IPS DF 4.7 (cell line): Measurements from ENCODE around the gene NGF.

Experiments used
- DNase-seq: peaks from one replicate; pipeline ENCODE4 v3.0.0-alpha.2; 2013; ENCODE audit warnings: low spot score; ENCODE audit errors: extremely low read depth

Gene NGF

DNA sequence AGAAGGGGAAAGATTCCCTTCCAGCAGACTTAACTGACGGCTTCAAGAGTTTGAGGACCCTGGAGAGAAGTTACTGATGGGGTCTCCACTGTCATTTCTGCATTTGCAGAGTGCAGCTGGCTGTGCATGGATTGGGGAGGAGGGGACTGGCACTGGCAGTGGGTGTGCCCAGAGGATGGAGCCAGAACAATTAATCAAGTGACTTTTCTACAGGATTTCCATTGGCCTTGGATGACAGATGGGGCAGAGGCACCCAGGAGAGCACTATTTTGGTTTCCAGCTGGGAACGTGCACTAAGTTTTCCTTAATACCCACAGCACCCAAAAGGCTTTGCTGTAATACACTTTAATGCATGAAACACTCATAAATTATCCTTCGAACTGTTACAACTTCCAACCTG lies 1.3 kb downstream of the NGF start:
- DNase-seq: no peak

DNA sequence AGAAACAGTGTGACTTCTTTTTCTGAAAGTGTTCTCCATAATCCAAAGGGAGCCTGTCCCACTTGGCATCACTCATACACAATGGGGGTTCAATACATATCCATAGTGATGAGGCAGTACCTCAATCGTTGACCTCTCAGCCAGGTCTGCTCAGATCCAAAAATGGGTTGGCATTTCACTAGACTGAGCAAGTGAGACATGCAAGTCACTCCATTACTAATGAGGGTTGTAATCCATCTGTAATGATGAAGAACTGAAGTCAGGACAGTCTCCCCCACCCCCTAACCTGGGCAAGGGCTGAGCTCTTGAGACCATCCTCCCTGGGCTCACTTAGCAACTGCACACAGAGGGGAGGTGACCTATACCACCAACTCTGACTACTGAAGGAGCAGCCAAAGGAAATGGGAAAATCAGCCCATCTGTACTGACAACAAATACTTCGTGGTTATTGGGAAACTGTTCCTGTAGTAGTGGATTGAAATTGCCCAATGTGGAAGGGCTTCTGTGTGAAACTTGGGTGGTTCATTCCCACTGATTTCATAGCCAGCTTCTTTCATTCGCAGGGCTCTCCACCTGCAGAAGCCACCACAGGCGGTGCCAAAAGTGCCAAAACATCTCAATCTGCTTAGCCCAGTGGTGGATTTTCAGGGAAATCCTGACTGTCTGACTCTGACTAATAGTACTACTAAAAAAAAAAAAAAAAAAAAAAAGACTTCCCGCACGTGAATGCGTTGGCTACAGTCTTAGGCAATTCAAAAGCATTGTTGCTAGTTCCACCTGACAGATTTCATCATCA lies 5.0 kb downstream of the NGF start:
- DNase-seq: no peak

DNA sequence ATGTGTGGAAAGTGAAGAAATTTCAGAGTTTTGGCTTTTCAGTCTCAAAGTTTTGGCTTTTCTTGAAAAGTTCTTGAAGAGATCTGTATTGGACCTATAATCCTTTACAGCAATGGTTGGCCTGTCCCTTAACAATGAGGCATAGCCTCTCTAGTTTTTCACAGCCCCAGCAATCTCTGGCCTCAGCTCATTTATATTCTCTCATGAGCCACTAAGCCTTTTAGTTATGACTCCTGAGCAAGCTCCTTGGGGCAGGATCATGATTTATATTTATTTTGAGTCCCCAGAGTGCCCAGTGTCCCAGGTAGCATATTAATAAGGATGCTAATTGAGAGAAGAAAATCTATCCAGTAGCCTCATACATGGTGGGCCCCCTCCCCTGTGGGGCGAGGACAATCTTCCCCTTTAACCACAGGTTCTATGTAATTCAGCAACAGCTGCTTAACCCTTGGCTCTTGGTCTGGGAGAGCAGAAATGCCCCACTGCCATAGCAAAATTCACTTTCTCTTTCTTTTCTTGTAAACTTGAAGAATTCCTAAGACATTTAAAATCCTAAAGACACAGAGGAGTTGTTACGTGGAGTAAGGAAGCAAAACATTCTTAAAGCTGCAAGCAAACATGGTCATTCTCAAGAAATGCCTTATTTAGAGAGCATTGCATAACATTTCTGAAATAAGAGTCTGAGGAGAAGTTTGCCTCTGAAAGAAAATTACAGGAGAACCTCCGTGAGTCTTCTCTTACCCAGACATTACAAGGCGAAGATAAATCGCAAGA lies 6.3 kb downstream of the NGF start:
- DNase-seq: no peak

- DNase-seq: no peak
Observed at GRCh38 chr1:115330480-115331013, 7.5 kb downstream of the NGF start.

- DNase-seq: no peak
Observed at GRCh38 chr1:115329965-115330364, 8.1 kb downstream of the NGF start.

GRCh38 chr1:115327270-115327669 lies 10.8 kb downstream of the NGF start:
- DNase-seq: no peak

GRCh38 chr1:115326419-115326818 lies 11.6 kb downstream of the NGF start:
- no peak for DNase-seq

DNA sequence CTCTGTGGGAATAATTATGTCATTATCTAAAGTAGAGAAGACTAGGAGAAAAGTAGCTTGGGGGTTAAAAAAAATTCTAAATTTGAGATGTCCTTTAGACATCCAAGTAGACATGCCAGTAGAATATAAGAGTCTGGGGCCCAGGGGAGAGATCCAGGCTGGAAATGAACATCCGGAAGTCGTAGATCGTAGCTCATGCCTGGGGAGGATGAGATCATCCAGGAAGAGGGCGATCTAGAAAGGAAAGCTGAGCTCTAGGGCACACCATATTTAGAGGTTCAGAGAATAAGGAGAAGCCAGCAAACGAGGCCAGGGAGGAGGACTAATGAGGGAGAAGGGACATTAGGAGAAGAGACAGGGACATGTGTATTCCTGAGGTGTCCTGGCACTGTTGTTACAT lies 12.2 kb downstream of the NGF start:
- DNase-seq: no peak

GRCh38 chr1:115324649-115325420 lies 13.2 kb downstream of the NGF start:
- no peak for DNase-seq

DNA sequence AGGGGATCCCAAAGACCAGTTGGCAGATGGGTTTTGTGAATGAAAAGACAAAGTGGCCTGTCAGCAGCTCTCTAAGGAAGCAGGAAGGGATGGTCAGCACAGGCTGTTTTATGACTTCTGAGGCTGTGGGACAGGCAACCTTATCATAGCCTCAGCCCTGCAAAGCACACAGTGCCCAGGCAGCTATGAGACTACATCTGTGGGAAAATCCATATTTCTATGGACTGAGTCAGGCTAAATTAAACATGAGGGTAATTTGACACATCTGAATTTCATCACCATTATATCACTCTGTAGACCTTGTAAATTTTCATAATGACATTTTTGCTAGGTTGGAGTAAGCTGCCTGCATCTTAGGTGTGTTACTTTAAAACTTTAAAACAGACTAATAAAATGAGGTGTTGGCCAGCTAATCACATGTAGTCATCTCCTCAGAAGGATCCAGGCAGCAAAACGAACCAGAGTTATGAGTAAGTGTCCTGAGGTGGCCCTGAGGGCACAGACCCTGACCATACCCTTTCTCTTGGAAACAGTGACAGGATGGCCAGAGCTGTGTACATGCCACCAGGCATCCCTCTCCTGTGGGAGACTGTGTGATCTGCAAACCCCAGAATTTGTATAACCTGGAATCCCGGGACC lies 14.6 kb downstream of the NGF start:
- no peak for DNase-seq

DNA sequence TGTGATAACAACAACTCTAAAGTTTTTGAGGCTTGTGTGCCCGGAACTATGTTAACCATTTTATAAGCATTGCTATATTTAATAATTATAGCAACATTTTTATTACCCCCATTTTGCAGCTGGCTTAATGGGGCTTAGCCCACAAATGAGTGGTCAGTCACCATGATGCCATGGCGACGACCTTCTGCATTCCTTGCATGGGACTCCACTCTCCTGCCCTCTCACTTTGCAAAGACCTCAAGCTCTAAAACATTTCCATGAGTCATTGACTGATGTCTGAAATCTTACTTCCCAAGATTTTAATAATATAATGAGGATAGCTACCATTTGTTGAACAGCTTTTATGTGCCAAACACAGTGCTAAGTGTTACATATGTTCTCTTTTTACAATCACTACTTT lies 15.4 kb downstream of the NGF start:
- DNase-seq: no peak

GRCh38 chr1:115320377-115320776 lies 17.7 kb downstream of the NGF start:
- no peak for DNase-seq

DNA sequence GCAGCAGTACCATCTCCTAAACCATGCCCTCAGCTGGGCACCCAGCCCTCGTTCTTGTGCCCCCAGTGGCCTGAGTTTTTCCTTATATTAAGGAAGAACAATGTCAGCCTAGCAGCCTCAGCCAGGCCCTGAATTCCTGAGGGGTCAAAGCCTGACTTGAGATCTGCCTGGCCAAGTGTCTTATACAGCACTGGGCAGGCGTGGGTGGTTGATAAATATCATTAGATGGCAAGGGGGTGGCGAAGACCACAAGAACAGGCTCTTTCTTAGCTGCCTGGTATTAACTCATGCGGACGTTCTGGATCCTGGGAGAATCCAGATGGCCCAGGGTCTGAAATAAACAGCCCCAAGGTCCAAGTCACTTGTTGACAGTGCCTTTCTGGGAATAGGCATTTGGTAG lies 18.3 kb downstream of the NGF start:
- no peak for DNase-seq

- DNase-seq: no peak
Observed at GRCh38 chr1:115317101-115318012, 20.7 kb downstream of the NGF start.

DNA sequence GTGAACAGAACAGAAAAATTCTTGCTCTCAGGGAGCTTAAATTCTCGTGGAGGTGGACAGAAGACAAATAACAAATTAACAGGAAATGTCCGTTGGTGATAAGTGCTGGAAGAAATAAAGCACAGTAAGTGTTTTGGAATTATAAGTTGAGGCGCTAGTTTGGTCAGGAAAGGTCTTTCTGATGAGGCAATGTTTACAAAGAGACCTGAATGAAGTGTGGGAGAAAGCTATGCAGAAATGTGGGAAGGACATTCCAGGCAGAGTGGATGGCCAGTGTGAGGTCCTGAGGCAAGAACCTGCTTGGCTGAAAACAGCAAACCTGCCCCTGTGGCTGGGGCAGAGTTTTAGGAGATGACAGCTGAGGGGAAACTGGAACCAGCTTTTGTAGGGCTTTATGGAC lies 23.3 kb downstream of the NGF start:
- no peak for DNase-seq

DNA sequence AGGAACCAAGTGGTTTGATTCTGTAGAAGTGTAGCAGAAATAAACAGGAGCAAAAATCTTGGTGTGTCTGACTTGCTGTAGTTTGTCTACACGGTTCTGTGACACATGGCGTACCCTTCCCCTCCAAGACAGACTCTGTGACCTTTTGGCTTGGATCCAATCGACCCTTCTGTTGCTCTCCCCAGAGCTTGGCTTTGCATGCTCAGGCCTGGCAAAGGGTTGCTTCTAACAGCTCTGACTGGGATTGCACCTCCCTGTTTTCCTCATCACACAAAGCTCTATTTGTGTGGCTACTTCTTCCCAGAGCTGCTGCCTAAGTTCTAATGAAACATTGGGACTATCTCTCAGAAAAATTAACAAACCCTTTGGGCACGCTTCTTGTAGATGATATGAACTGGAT lies 24.0 kb downstream of the NGF start:
- no peak for DNase-seq

GRCh38 chr1:115313182-115313581 lies 24.9 kb downstream of the NGF start:
- no peak for DNase-seq

- DNase-seq: no peak
Observed at GRCh38 chr1:115312742-115313141, 25.3 kb downstream of the NGF start.

DNA sequence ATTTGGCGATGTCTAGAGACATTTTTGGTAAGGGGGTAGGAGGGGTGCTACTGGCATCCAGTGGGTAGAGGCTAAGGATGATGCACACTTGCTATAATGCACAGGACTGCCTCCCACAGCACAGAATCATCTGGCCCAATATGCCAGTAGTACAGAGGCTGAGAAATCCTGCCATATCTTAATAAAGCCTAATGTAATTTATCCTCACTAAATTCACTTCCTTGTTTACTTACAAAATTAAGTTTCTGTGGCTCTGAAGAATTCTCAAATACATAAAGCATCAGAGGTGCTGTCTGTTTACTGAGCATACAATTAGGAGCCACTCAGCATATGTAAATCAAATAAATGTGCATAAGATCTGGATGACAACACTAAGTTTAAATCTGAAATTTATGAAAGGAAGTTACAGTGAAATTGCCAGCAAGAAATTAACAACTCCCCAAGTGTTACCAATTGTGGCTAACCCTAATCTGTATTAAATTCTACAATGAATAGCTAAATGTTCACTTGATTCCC lies 26.5 kb downstream of the NGF start:
- DNase-seq: no peak
